CD4-positive, alpha-beta T cell treated with Interleukin-17A for 1 hour (primary cell): Measurements from ENCODE around the gene GPR62.
"Not testable (repeated sequence)": the region's sequence is repeated elsewhere in the genome, so short reads cannot be mapped to it uniquely, and the experiment has no call there.

ENCODE experiments used
- DNase-seq: peaks from one replicate; pipeline ENCODE4 v3.0.0-alpha.2; 2020

Gene GPR62

GRCh38 chr3:51971350-51971749 is 16.2 kb downstream of the GPR62 start:
- DNase-seq = no peak

GRCh38 chr3:51974277-51974962 is 19.2 kb downstream of the GPR62 start:
- no peak for DNase-seq

- DNase-seq = peak; percentile 84
These were observed 20.0 kb downstream of the GPR62 start, which contains the start of gene ABHD14A for GRCh38 chr3:51974963-51975851. Gene ABHD14A (plus strand): TSS chr3:51975064. CDS start chr3:51975136, 72 bp downstream.

- DNase-seq = peak; percentile 47
These were observed 20.8 kb downstream of the GPR62 start for GRCh38 chr3:51975852-51976549.

- DNase-seq = peak; percentile 59
These were observed 22.4 kb downstream of the GPR62 start for GRCh38 chr3:51977446-51978142.

- no peak for DNase-seq
These were observed 22.9 kb downstream of the GPR62 start for GRCh38 chr3:51978143-51978502.

- DNase-seq = no peak
These were observed 25.1 kb downstream of the GPR62 start for GRCh38 chr3:51980253-51980652.

GRCh38 chr3:51982352-51982837 is 27.2 kb downstream of the GPR62 start:
- DNase-seq = peak; percentile 23

- peak; percentile 78 for DNase-seq
These were observed 27.8 kb downstream of the GPR62 start, which contains the start of gene ACY1 for GRCh38 chr3:51982838-51983577. Gene ACY1 (plus strand): TSS chr3:51983535. CDS start chr3:51984065, 530 bp downstream.

GRCh38 chr3:51983578-51984268 is 28.5 kb downstream of the GPR62 start:
- DNase-seq = no peak

- no peak for DNase-seq
These were observed 29.1 kb downstream of the GPR62 start for GRCh38 chr3:51984269-51984647.

- no peak for DNase-seq
These were observed 29.9 kb downstream of the GPR62 start for GRCh38 chr3:51985063-51985462.

GRCh38 chr3:51986010-51986947 is 31.1 kb downstream of the GPR62 start:
- no peak for DNase-seq

GRCh38 chr3:51987568-51987967 is 32.4 kb downstream of the GPR62 start:
- no peak for DNase-seq

- DNase-seq = no peak
These were observed 33.3 kb downstream of the GPR62 start for GRCh38 chr3:51988286-51989146.

- not testable (repeated sequence) for DNase-seq
These were observed 35.4 kb downstream of the GPR62 start for GRCh38 chr3:51990501-51990971.

GRCh38 chr3:51992017-51992682 is 37.0 kb downstream of the GPR62 start:
- no peak for DNase-seq

- not testable (repeated sequence) for DNase-seq
These were observed 38.5 kb downstream of the GPR62 start for GRCh38 chr3:51993657-51994056.
